WTC11 (cell line): ENCODE results near the gene TAC4. TPM values are rescaled to one million over a fixed set of nuclear protein-coding genes. Genes with fewer than 3 reads are reported as not detected.

Experiments
- ATAC-seq: fragments of 200-7000 bp; cut with Tn5 transposase; 2 replicates; pipeline ENCODE4 v1.10.0; 2021; ENCODE audit warnings: mild to moderate bottlenecking, moderate library complexity
- CTCF ChIA-PET: fragments of 300-600 bp; sonication (Branson Sonifier 250); formaldehyde crosslinking; loops from one replicate; lab custom pipeline; 2021; ENCODE audit warnings: antibody characterized with exemption; lab: Charles Lee
- POLR2A ChIA-PET: fragments of 350-600 bp; sonication (Branson Sonifier 250); formaldehyde crosslinking; loops from one replicate; lab custom pipeline; 2021; ENCODE audit warnings: antibody characterized with exemption; lab: Charles Lee
- DNase-seq: peaks from one replicate; pipeline ENCODE4 v3.0.0; 2021; ENCODE audit warnings: low spot score
- H3K27ac Mint-ChIP-seq: 2 replicates; pipeline ENCODE4 v1.8.0; 2021; ENCODE audit warnings: mixed read lengths
- H3K27me3 Mint-ChIP-seq: 2 replicates; pipeline ENCODE4 v1.8.0; 2021; ENCODE audit warnings: low read depth, mild to moderate bottlenecking, moderate library complexity, mixed read lengths
- H3K36me3 Mint-ChIP-seq: 2 replicates; pipeline ENCODE4 v1.8.0; 2021; ENCODE audit warnings: mixed read lengths
- H3K4me1 Mint-ChIP-seq: 2 replicates; pipeline ENCODE4 v1.8.0; 2022; ENCODE audit warnings: mixed read lengths
- H3K4me3 Mint-ChIP-seq: 2 replicates; pipeline ENCODE4 v1.8.0; 2021; ENCODE audit warnings: mild to moderate bottlenecking, moderate library complexity, mixed read lengths
- H3K9me3 Mint-ChIP-seq: 2 replicates; pipeline ENCODE4 v1.8.0; 2021; ENCODE audit warnings: mixed read lengths
- ATF6 ChIP-seq: sonication (generic); formaldehyde crosslinking; IDR thresholded peaks from 2 replicates; pipeline ENCODE4 v1.8.1; 2023; ENCODE audit warnings: mild to moderate bottlenecking, missing genetic modification reagents
- E2F5 ChIP-seq: sonication (generic); formaldehyde crosslinking; IDR thresholded peaks from 2 replicates; pipeline ENCODE4 v1.8.1; 2022; ENCODE audit warnings: mild to moderate bottlenecking, moderate library complexity, missing genetic modification reagents
- ELF4 ChIP-seq: sonication (generic); formaldehyde crosslinking; IDR thresholded peaks from 2 replicates; pipeline ENCODE4 v1.8.1; 2022; ENCODE audit warnings: low read depth, mild to moderate bottlenecking, moderate library complexity, missing genetic modification reagents
- GTF2I ChIP-seq: fragments of 250-450 bp; sonication (Bioruptor Pico); conservative IDR thresholded peaks from 2 replicates; pipeline ENCODE4 v1.4.0; 2021; ENCODE audit warnings: mild to moderate bottlenecking
- RELA ChIP-seq: sonication (generic); formaldehyde crosslinking; IDR thresholded peaks from 2 replicates; pipeline ENCODE4 v1.8.1; 2022; ENCODE audit warnings: missing genetic modification reagents, mild to moderate bottlenecking, borderline replicate concordance
- SMAD3 ChIP-seq: sonication (generic); formaldehyde crosslinking; IDR thresholded peaks from 2 replicates; pipeline ENCODE4 v1.8.0; 2022; ENCODE audit warnings: missing genetic modification reagents, mild to moderate bottlenecking, borderline replicate concordance
- SP1 ChIP-seq: sonication (generic); formaldehyde crosslinking; conservative IDR thresholded peaks from 2 replicates; pipeline ENCODE4 v1.8.1; 2022; ENCODE audit warnings: missing genetic modification reagents
- STAT6 ChIP-seq: sonication (generic); formaldehyde crosslinking; conservative IDR thresholded peaks from 2 replicates; pipeline ENCODE4 v1.8.1; 2023; ENCODE audit warnings: mild to moderate bottlenecking, low read depth, missing genetic modification reagents, moderate library complexity
- ZNF416 ChIP-seq: fragments of 250-450 bp; sonication (Bioruptor Pico); IDR thresholded peaks from 2 replicates; pipeline ENCODE4 v1.9.0; 2021; ENCODE audit warnings: mild to moderate bottlenecking, inconsistent platforms
- ZNF512 ChIP-seq: sonication (generic); formaldehyde crosslinking; IDR thresholded peaks from 2 replicates; pipeline ENCODE4 v1.8.1; 2022; ENCODE audit warnings: missing genetic modification reagents, borderline replicate concordance
- ZNF671 ChIP-seq: fragments of 250-450 bp; sonication (Bioruptor Pico); IDR thresholded peaks from 2 replicates; pipeline ENCODE4 v1.8.0; 2021; ENCODE audit warnings: mild to moderate bottlenecking
- total RNA-seq: library from RNA; stranded (reverse); gene quantifications from 3 replicates; pipeline ENCODE4 v1.2.3, GENCODE V29; 2021
- TF ChIP-seq, protein P1 (sequence below): fragments of 250-450 bp; sonication (Bioruptor Pico); IDR thresholded peaks from 2 replicates; pipeline ENCODE4 v1.9.0; 2021; ENCODE audit warnings: mild to moderate bottlenecking, borderline replicate concordance

The TAC4 gene
- total RNA-seq, 1 experiment from 2014 or later, result not detected

DNA sequence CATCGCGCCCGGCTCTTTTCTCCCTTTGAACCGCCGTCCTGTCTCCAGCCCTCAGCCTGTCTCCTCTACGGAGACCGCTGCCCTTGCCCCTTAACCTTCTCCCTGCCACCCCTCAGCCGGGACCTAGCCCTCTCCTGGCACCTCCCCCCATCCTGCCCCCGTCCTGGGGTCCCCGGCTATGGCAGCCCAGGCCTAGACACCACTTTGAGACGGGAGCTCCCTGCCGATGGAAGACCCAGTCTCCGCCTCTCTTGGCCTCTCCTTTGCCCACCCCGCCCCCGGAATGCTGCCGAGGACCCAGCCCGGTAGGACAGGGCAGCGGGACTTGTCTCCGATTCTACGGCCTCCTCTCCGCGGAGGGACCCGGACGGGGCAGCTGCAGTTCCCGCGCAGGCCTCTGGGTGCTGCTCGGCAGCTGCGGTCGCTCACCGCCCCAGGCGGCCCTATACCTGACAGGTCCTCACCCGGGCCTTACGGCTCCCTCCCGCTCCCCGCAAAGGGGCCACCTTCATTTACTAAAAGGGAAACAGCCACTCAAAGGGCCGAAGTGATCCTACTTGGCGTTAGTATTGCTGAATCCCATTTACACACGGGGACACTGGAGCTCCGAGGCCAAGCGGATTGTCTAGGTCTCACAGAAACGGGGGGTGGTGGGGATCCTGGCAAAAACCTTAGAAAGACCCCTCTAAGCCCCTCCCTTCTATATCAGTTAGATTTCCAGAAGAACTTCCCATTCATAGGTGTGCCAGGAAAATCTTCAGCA is 32.6 kb upstream of the TAC4 start (continued):
- TF ChIP-seq STAT6 (CRISPR knock-in tag) (no peak), SMAD3 (CRISPR knock-in tag) (no peak), SP1 (CRISPR knock-in tag) (peak; percentile 71), ZNF512 (CRISPR knock-in tag) (no peak), ZNF671 (CRISPR knock-in tag) (no peak), ATF6 (CRISPR knock-in tag) (no peak), E2F5 (no peak)
- TF ChIP-seq, all 79 proteins: peak for 13

DNA sequence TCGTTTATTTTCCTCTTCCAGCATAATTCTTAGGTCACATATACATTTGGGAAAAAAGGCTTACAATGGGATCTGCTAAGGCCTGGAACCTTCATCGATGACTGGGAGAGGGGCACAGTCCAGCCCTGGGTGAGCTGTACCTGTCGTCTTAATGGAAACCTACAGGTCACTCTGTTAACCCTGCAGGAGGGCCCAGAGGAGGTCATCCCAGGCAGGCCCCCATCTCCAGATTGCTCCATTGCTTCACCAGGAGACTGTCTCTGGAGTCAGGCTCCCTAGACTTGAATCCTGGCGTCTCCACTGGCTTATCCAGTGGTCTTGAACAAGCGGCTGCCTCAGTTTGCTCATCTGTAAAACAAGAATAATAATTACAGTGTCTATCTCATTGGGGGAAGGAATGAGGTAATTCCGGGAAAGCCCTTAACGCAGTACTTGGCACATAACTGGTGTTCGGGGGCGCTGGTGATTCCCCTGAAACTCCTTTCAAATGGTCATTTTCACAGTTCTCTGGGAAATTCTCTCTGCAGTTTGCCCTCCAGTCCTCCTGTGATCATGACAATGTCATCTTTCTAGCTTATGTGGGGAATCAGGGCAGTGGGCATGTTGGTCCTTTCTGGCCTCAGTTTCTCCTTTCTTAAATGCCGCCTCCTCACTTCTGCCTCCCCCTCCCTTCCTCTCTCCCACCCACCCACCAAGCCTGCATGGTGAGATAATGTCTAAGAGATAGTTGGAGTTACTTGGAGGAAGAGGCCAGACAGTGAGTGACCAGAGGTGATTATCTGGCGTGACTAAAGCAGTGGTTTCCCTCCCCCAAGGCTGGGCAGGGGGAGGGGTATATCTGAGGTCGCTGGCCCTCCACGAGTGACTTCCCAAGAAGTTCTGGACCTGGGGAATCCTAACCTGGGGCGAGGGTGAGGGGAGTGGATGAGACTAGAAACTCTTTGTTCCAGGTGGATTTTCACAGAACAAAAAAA is 31.3 kb upstream of the TAC4 start:
- ATAC-seq (no peak), DNase-seq (no peak)
- TF ChIP-seq RELA (CRISPR knock-in tag), result no peak
- no peak for TF ChIP-seq ELF4 (CRISPR knock-in tag)
- TF ChIP-seq GTF2I, result no peak
- TF ChIP-seq, protein P1, sequence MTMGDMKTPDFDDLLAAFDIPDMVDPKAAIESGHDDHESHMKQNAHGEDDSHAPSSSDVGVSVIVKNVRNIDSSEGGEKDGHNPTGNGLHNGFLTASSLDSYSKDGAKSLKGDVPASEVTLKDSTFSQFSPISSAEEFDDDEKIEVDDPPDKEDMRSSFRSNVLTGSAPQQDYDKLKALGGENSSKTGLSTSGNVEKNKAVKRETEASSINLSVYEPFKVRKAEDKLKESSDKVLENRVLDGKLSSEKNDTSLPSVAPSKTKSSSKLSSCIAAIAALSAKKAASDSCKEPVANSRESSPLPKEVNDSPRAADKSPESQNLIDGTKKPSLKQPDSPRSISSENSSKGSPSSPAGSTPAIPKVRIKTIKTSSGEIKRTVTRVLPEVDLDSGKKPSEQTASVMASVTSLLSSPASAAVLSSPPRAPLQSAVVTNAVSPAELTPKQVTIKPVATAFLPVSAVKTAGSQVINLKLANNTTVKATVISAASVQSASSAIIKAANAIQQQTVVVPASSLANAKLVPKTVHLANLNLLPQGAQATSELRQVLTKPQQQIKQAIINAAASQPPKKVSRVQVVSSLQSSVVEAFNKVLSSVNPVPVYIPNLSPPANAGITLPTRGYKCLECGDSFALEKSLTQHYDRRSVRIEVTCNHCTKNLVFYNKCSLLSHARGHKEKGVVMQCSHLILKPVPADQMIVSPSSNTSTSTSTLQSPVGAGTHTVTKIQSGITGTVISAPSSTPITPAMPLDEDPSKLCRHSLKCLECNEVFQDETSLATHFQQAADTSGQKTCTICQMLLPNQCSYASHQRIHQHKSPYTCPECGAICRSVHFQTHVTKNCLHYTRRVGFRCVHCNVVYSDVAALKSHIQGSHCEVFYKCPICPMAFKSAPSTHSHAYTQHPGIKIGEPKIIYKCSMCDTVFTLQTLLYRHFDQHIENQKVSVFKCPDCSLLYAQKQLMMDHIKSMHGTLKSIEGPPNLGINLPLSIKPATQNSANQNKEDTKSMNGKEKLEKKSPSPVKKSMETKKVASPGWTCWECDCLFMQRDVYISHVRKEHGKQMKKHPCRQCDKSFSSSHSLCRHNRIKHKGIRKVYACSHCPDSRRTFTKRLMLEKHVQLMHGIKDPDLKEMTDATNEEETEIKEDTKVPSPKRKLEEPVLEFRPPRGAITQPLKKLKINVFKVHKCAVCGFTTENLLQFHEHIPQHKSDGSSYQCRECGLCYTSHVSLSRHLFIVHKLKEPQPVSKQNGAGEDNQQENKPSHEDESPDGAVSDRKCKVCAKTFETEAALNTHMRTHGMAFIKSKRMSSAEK (CRISPR knock-in tag), result no peak
- no peak for TF ChIP-seq ZNF416
- no peak overlapping the region for H3K27ac Mint-ChIP-seq
- H3K4me3 Mint-ChIP-seq, result peak overlapping the region; percentile 71
- CTCF ChIA-PET, result interaction anchor here (1.0 to 7.0 kb wide), 9 partner anchors 10 to 177 kb away, joined by 3 to 105 read pairs (median 15); partner anchors contain the start of genes DLX3 and ITGA3
- H3K36me3 Mint-ChIP-seq, result no peaks in the 10 kb centered on the region
- H3K4me1 Mint-ChIP-seq, result peaks cover 39% of the 10 kb centered on the region
- H3K27me3 Mint-ChIP-seq, result peaks cover 28% of the 10 kb centered on the region
- no peaks in the 10 kb centered on the region for H3K9me3 Mint-ChIP-seq
- POLR2A ChIA-PET, result interaction anchor here (1.6 kb wide), 1 partner anchor 20 kb away, joined by 4 read pairs; no protein-coding TSS in a partner anchor
